Activated naive CD4-positive, alpha-beta T cell treated with anti-CD3 and anti-CD28 coated beads, Interleukin-2, amount 50 U/mL, for 16 hours (primary cell): Measurements from ENCODE around the gene ALPI.
A peak's percentile ranks its signal among the peaks of the same experiment; 100 is the strongest.
"Not testable (repeated sequence)": the region's sequence is repeated elsewhere in the genome, so short reads cannot be mapped to it uniquely, and the experiment has no call there.

Experiments
- DNase-seq: peaks from one replicate; pipeline ENCODE4 v3.0.0-alpha.2; 2020

Gene ALPI

GRCh38 chr2:232421189-232421785 lies 34.7 kb upstream of the ALPI start:
- no peak for DNase-seq

DNA sequence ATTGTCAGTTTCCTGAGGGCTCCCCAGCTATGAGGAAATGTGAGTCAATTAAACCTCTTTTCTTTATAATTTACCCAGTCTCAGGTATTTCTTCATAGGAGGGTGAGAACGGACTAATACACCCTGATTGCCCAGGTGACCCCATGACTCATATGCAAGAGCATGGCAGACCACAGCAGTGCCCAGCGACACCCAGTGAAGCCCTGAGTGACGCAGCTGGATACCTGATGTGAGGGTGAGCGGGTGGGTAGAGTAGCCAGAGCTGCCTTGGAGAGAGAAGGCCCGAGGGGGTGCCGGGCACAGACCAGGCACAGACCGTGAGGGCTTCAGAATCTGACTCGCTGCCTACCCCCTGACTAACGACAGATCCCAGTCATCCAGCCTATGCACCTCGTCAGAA lies 33.9 kb upstream of the ALPI start:
- no peak for DNase-seq

DNA sequence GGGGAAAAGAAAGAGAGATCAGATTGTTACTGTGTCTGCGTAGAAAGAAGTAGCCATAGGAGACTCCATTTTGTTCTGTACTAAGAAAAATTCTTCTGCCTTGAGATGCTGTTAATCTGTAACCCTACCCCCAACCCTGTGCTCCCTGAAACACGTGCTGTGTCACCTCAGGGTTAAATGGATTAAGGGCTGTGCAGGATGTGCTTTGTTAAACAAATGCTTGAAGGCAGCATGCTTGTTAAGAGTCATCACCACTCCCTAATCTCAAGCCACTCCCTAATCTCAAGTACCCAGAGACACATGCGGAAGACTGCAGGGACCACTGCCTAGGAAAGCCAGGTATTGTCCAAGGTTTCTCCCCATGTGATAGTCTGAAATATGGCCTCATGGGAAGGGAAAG lies 33.0 kb upstream of the ALPI start:
- DNase-seq, result not testable (repeated sequence)

DNA sequence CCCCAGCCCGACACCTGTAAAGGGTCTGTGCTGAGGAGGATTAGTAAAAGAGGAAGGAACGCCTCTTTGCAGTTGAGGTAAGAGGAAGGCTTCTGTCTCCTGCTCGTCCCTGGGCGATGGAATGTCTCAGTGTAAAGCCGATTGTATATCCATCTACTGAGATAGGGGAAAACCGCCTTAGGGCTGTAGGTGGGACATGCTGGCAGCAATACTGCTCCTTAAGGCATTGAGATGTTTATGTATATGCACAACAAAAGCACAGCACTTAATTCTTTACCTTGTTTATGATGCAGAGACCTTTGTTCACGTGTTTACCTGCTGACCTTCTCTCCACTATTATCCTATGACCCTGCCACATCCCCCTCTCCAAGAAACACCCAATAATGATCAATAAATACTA lies 32.5 kb upstream of the ALPI start:
- DNase-seq, result not testable (repeated sequence)

DNA sequence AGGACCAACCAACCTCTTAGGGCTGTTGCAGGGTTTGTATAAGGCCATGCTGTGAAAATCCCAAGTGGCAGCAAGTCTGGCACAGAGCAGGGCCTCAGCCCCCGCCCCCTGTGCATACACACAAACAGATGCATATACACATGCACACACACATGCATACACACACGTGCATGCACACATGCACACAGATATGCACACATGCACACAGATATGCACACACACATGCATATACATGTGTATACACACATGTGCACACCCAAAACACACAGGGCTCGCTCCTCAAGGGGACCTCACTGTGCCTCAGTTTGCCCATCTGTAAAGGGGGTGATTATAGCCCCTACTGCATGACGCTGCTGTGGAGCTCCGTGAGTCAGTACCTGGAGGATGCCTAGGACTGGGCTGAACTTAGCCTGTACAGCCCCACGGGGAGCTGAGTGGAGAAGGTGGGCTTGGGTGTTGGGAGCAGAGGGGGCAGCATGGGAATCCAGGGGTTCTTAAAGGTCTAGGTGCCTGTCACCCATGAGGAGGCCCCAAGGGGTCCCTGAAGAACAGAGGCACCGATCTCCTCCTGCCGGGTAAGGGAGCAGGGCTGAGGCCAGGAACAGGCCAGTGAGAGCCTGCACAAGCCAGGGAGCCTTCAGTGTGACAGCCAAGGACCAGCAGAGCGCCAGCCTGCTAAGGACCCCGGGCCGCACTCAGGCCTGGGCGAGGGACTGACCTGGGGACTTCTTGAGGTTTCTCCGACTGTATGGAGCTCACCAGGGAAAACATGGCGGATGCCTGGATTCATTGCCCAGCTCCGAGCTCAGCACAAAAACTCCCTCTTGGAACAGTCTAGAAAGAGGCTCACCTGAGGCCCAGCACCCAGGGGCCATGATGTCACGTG lies 24.0 kb upstream of the ALPI start:
- no peak for DNase-seq

DNA sequence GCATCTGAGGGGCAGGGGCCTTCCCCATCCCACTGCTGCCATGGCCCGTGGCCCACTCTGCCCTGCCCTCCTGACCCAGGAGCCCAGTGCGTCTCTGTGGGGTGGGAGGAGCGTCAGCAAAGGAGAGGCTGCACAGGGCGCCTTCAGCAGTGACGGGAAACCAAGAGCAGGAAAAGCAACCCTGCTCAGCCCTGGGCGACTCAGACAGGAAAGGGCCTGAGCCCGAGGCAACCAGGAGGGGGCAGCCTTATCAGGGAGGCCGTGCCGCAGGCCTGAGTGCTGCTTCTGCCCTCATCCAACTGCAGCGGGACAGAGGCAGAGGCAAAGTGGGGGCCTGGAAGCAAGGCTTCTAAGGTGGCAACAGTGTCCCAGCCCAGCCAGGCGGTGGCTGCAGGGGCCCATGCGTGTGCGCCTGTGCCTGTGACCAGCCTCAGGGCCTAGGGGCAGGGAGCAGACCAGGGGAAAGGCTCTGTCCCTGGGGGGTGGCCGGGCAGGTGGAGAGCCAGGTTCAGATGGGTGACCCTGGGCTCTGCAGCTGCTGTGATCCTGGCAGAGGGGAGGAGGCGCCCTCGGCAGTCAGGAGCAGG lies 23.3 kb upstream of the ALPI start:
- no peak for DNase-seq

DNA sequence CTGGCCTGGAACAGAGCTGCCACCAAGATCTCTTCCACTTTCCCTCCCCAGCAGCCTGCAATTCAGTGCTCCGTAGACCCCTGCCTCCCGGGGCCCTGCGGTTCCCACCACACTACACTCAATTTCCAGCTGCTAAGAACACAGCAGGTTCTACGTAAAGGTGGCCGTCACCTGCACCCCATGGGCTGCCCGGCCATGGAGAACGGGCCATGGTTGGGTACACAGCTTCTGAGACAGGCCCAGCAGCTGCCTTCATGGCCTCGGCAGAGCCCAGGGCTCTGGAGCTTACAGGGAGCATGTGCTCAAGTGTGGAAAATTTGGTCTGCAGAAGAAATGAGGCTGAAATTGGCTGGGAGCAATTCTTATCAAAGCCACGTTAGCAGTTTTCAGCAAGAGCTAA lies 22.3 kb upstream of the ALPI start:
- DNase-seq, result not testable (repeated sequence)

GRCh38 chr2:232434091-232434490 lies 21.9 kb upstream of the ALPI start:
- no peak for DNase-seq

GRCh38 chr2:232434563-232435374 lies 21.2 kb upstream of the ALPI start:
- DNase-seq, result no peak

GRCh38 chr2:232435375-232435648 lies 20.6 kb upstream of the ALPI start:
- DNase-seq, result no peak

- no peak for DNase-seq
Observed at GRCh38 chr2:232435805-232436204, 20.1 kb upstream of the ALPI start.

- no peak for DNase-seq
Observed at GRCh38 chr2:232436381-232437194, 19.4 kb upstream of the ALPI start.

- DNase-seq, result no peak
Observed at GRCh38 chr2:232437195-232437571, 18.8 kb upstream of the ALPI start.

- no peak for DNase-seq
Observed at GRCh38 chr2:232438091-232438490, 17.9 kb upstream of the ALPI start.

DNA sequence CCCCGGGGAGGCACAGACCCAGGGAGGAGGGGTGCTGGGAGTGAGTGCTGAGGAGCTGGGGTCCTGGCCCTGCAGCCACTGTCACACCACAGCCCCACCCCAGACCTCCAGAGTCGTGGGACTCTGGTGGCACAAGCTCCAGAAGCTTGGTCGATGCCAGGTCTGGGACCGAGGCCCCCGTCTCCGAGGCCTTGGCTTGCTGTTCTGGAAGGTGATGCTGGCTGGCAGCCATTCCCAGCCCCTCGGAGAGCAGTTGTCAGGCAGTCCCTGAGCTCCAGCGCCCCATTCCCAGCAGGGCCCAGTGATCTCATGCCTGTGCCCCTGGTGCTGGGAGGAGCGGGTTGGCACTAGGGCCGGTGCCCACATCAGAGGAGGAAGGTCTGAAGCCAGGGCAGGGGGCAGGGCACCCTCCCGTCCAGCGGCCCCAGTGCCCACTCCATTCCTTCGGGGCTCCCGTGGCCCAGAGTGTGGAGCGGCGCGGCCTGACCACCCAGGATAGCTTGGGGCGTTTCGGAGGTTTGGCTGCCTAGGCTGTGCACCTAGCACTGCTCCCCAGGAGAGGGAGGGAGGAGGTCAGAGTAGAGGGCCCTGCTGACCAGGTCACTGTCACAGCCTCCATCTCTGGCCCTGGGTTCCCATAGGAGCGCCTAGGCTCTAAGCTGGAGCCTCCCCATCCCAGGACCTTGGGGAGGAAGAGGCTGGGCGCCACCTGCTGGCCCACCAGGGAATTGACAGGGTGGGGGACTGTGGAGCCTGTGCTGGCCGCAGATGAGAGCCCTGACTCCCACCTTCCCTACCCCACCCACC lies 16.8 kb upstream of the ALPI start:
- peak; percentile 49 for DNase-seq

DNA sequence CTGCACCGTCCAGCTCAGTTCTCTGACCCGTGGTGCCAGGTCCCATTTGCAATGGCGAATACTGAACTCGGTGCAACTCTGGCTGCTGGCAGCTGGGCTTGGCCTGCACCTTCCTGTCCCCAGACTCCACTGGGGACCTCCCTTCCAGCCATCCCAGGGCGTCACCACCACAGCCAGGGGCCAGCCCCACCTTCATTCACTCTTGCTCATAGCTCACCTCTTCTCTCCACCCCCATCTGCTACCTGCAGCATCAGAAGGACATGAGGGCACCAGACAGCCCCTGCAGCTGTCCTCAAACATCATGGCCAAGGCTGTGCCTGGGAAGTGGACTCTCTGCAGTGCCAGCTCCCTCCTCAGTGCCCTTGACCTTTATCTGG lies 16.2 kb upstream of the ALPI start:
- no peak for DNase-seq

GRCh38 chr2:232440220-232441018 lies 15.5 kb upstream of the ALPI start:
- peak; percentile 88 for DNase-seq

DNA sequence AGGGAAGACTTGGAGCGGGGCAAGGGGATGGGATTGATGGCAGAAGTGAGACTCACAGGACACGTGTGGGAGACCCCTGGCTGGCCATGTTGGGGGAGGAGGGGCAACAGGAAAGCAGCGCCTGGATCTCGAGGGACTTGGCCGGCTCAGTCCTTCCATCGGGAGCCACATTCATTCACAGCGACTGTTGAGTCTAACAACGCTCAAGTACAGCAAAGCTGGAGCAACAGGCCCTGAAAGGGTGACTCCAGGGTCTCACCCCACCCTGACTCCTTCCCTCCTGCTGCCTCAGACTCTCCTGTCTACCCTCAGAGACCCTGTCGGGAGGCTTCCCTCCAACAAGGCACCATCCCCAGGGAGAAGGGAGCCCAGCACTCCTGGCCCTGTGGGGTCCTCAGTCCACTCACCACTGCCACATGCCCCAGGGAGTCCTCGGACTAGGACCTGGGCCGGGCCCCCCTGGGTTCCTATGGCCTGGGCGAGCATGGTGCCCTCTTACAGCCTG lies 14.8 kb upstream of the ALPI start:
- DNase-seq, result no peak

DNA sequence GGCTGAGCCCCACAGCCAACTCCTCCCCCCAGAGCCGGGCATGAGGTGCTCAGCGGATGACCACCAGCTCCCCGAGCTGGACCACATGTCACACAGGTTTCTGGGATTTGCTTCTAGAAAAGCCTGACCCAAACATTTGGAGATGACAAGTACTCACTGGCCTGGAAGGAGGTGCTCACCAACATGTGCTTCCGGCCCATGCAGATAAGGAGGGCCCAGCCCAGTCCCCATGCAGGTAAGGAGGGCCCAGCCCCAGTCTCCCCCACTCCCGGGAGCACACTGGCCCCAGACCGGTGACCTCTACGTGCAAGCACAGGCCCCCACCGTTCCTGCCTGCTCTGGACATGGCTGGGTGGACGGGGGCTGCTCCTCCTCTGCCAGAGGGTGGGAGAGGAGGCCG lies 14.0 kb upstream of the ALPI start:
- not testable (repeated sequence) for DNase-seq

DNA sequence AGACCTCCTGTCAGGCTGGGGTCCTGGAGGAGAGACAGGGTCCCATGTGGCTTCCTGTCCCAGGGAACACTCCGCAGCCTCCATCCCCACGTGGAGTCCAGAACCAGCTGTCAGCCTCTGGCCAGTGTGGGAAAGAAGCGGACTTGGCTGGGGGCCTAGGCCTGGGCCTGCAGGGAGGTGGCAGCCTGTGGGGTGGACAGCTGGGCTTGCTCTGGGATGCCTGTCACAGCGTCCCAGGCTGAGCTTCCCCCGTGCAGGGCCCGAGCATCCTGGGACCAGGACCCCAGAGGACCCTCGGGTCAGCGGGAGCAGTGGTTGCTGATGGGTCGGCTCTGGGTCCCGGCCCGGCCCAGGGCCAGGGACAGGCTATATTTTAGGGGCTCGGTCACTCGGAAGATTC lies 13.5 kb upstream of the ALPI start:
- not testable (repeated sequence) for DNase-seq

DNA sequence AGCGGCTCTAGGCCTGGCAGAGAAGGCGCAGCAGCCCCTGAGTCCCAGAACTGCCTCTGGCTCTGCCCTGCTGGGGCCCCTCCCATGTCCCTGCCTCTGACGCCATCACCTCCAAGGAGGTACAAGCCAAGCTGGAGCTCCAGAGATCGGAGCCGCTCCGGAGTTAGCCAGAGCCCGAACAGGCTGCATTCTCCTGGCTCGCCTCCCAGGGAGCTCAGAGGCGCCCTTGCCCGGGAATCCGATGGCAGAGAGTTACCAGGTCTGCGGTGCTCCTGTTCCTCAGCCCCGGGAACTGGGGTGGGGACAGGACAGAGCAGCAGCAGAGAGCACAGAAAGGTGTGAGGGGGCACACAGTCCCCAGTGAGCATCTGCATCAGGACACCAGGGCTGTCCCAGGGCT lies 12.9 kb upstream of the ALPI start:
- not testable (repeated sequence) for DNase-seq
